ENCODE measurements around the gene AJAP1.
"Not testable (repeated sequence)": the region's sequence is repeated elsewhere in the genome, so short reads cannot be mapped to it uniquely, and the experiment has no call there.

- not testable (repeated sequence) for TF ChIP-seq PATZ1 (CRISPR knock-in tag; IDR thresholded peaks at IDR 0.05; ENCODE audit: borderline replicate concordance); ARNTL (CRISPR knock-in tag; IDR thresholded peaks at IDR 0.05; ENCODE audit: borderline replicate concordance, low read depth); CSRNP3 (CRISPR knock-in tag; IDR thresholded peaks at IDR 0.05); RARB (CRISPR knock-in tag; IDR thresholded peaks at IDR 0.05); ZNF565 (CRISPR knock-in tag; conservative IDR thresholded peaks at IDR 0.05; ENCODE audit: low read depth); ZFP3 (CRISPR knock-in tag; IDR thresholded peaks at IDR 0.05); ZC3H10 (CRISPR knock-in tag; IDR thresholded peaks at IDR 0.05); ZFP30 (CRISPR knock-in tag; IDR thresholded peaks at IDR 0.05); BACH2 (CRISPR knock-in tag; IDR thresholded peaks at IDR 0.05; ENCODE audit: borderline replicate concordance); OSR1 (CRISPR knock-in tag; IDR thresholded peaks at IDR 0.05)
These were observed 12.3 kb downstream of the AJAP1 start for GRCh38 chr1:4666683-4667082.
